ENCODE results near the gene NDST3.

Gene NDST3

GRCh38 chr4:118221227-118221800 lies 187.0 kb downstream of the NDST3 start:
- H3K9me3 ChIP-seq (ENCODE audit: control insufficient read depth, low read length), result no peaks in the 10 kb centered on the region
- 90 to 100% methylated on average over 1 to 2 of the region's 2 CpGs for WGBS, 2 experiments
- H3K27me3 ChIP-seq (ENCODE audit: control insufficient read depth, insufficient read depth, low read length, poor library complexity, severe bottlenecking), result no peaks in the 10 kb centered on the region
- H3K4me1 ChIP-seq (ENCODE audit: control insufficient read depth, insufficient read depth, low read length), result no peaks in the 10 kb centered on the region
- no peak overlapping the region for H3K4me3 ChIP-seq (ENCODE audit: insufficient read depth, low read depth, low read length)
- H3K27ac ChIP-seq (ENCODE audit: insufficient read depth, low read depth, low read length, poor library complexity, severe bottlenecking), result no peak overlapping the region
- no peaks in the 10 kb centered on the region for H3K36me3 ChIP-seq (ENCODE audit: control insufficient read depth, insufficient read depth, low read length)

DNA sequence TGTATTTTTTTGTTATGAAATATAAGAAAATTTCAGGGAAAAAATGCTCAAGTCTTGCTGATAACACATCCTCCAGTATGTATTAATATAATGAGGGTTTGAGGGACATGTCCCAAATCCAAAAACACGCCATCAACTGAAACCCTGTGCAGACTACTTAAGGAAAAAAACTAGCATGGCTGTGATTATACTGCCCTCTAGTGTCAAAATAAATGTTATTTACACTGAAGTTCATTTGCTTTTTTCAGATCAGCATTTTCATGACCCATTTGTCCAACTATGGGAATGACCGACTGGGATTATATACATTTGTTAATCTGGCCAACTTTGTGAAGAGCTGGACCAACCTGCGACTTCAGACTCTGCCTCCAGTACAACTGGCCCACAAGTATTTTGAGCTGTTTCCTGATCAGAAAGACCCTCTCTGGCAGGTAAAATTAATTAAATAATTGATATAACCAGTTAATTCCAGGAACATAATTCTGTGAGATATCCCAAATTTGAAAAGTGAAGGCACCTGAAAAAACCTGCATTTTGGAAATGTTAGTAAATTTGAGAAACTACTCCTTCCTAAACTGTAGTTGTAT lies 190.1 kb downstream of the NDST3 start:
- H3K27ac ChIP-seq (ENCODE audit: insufficient read depth, low read depth, low read length, poor library complexity, severe bottlenecking), result no peak overlapping the region
- H3K4me1 ChIP-seq (ENCODE audit: control insufficient read depth, insufficient read depth, low read length), result no peaks in the 10 kb centered on the region
- H3K9me3 ChIP-seq (ENCODE audit: control insufficient read depth, low read length), result no peaks in the 10 kb centered on the region
- no peaks in the 10 kb centered on the region for H3K27me3 ChIP-seq (ENCODE audit: control insufficient read depth, insufficient read depth, low read length, poor library complexity, severe bottlenecking)
- WGBS, 2 experiments, result 25 to 49% methylated on average over 2 to 3 of the region's 3 CpGs
- no peak overlapping the region for H3K4me3 ChIP-seq (ENCODE audit: insufficient read depth, low read depth, low read length)
- H3K36me3 ChIP-seq (ENCODE audit: control insufficient read depth, insufficient read depth, low read length), result no peaks in the 10 kb centered on the region

DNA sequence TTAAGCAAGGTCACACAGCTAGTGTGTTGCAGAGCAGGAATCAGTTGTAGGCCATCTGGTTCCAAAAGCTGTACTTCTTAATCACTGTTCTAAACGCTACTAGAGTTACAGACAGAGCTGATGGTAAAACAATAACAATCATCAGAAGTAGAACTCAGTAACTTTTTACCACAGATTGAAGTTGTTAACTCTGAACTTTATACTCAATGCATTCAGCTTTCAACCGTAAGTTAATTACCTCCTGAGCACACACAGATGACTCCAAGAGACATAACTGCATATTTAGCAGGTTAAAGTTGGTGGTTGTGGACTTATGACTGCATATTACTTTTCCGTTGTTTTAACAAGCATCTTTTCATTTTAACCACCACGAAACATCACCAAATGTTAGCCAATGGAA lies 191.2 kb downstream of the NDST3 start:
- H3K36me3 ChIP-seq (ENCODE audit: control insufficient read depth, insufficient read depth, low read length), result no peaks in the 10 kb centered on the region
- no peaks in the 10 kb centered on the region for H3K27me3 ChIP-seq (ENCODE audit: control insufficient read depth, insufficient read depth, low read length, poor library complexity, severe bottlenecking)
- no peak overlapping the region for H3K27ac ChIP-seq (ENCODE audit: insufficient read depth, low read depth, low read length, poor library complexity, severe bottlenecking)
- 87 to 96% methylated on average over 3 to 4 of the region's 4 CpGs for WGBS, 2 experiments
- H3K9me3 ChIP-seq (ENCODE audit: control insufficient read depth, low read length), result no peaks in the 10 kb centered on the region
- no peaks in the 10 kb centered on the region for H3K4me1 ChIP-seq (ENCODE audit: control insufficient read depth, insufficient read depth, low read length)
- H3K4me3 ChIP-seq (ENCODE audit: insufficient read depth, low read depth, low read length), result no peak overlapping the region

DNA sequence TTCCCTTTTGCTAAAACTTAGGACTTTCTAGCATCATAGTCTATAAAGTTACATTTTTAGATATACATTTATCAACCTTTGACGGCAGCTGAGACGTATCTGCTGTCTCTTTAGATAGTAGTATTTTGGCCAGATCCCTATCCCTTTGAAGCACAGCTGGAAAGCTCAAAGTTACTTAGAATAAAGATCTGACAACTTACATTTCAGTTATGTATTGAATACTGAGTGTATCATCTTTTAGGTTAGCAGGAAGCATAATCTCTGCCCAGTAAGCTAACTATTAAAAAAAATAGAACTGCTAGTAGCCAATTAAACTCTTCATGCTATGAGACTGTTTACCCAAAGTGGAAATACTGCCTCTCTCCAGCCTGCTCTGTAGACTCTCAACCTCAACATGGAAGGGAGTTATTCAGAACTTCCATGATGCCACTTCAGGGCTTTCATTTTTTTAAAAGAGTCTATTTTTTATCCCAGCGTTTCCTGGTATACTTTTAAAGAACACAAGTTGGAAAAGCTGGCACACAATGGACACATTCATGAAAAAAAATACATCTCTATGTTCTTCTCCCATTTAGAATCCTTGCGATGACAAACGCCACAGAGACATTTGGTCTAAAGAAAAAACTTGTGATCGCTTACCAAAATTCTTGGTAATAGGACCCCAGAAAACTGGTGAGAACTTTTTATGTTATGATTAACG lies 192.2 kb downstream of the NDST3 start:
- Histone ChIP-seq H3K9me3 (ENCODE audit: control insufficient read depth, low read length) (no peaks in the 10 kb centered on the region), H3K27me3 (ENCODE audit: control insufficient read depth, insufficient read depth, low read length, poor library complexity, severe bottlenecking) (no peaks in the 10 kb centered on the region), H3K36me3 (ENCODE audit: control insufficient read depth, insufficient read depth, low read length) (no peaks in the 10 kb centered on the region), H3K4me3 (ENCODE audit: insufficient read depth, low read depth, low read length) (no peak overlapping the region), H3K4me1 (ENCODE audit: control insufficient read depth, insufficient read depth, low read length) (no peaks in the 10 kb centered on the region), H3K27ac (ENCODE audit: insufficient read depth, low read depth, low read length, poor library complexity, severe bottlenecking) (no peak overlapping the region)
- WGBS, 2 experiments, result 89 to 95% methylated on average over 5 to 7 of the region's 7 CpGs

DNA sequence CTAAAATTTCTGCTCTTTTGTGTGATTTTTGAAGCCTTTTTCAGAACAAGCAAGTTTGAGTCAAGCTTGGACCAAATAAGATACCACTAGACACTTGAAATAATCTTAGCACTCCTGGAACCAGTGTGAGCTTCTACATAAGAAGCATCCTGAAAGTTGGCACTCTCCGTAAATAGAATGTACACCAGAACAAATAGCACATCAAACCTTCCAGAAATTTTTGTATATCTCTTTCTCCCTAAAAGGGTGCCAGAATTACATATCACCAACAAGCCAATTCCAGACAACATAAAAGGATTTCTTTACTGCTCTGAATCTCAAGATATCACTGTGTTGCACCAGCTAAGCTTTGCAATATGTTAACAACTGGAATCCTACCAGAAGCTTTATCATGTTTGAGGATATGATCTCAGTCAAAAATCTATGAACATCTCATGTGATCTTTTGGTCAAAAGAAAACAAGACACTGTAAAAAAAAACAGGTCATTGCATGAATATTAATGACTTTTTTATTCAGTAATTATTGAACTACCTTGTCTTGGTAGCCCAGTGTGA lies 201.4 kb downstream of the NDST3 start:
- no peaks in the 10 kb centered on the region for H3K9me3 ChIP-seq (ENCODE audit: control insufficient read depth, low read length)
- H3K4me3 ChIP-seq (ENCODE audit: insufficient read depth, low read depth, low read length), result no peak overlapping the region
- H3K27ac ChIP-seq (ENCODE audit: insufficient read depth, low read depth, low read length, poor library complexity, severe bottlenecking), result no peak overlapping the region
- no peaks in the 10 kb centered on the region for H3K27me3 ChIP-seq (ENCODE audit: control insufficient read depth, insufficient read depth, low read length, poor library complexity, severe bottlenecking)
- WGBS, 2 experiments, result 86 to 97% methylated on average over 1 of the region's 1 CpG
- no peaks in the 10 kb centered on the region for H3K4me1 ChIP-seq (ENCODE audit: control insufficient read depth, insufficient read depth, low read length)
- H3K36me3 ChIP-seq (ENCODE audit: control insufficient read depth, insufficient read depth, low read length), result no peaks in the 10 kb centered on the region

- Histone ChIP-seq H3K4me3 (ENCODE audit: insufficient read depth, low read depth, low read length) (no peak overlapping the region), H3K9me3 (ENCODE audit: control insufficient read depth, low read length) (no peaks in the 10 kb centered on the region), H3K27me3 (ENCODE audit: control insufficient read depth, insufficient read depth, low read length, poor library complexity, severe bottlenecking) (no peaks in the 10 kb centered on the region), H3K4me1 (ENCODE audit: control insufficient read depth, insufficient read depth, low read length) (no peaks in the 10 kb centered on the region), H3K36me3 (ENCODE audit: control insufficient read depth, insufficient read depth, low read length) (no peaks in the 10 kb centered on the region), H3K27ac (ENCODE audit: insufficient read depth, low read depth, low read length, poor library complexity, severe bottlenecking) (no peak overlapping the region)
- 91 to 92% methylated on average over 2 of the region's 2 CpGs for WGBS, 2 experiments
These were observed 203.2 kb downstream of the NDST3 start for GRCh38 chr4:118237531-118237930.

- Histone ChIP-seq H3K4me1 (ENCODE audit: control insufficient read depth, insufficient read depth, low read length) (no peaks in the 10 kb centered on the region), H3K4me3 (ENCODE audit: insufficient read depth, low read depth, low read length) (no peak overlapping the region), H3K27me3 (ENCODE audit: control insufficient read depth, insufficient read depth, low read length, poor library complexity, severe bottlenecking) (no peaks in the 10 kb centered on the region), H3K27ac (ENCODE audit: insufficient read depth, low read depth, low read length, poor library complexity, severe bottlenecking) (no peak overlapping the region), H3K9me3 (ENCODE audit: control insufficient read depth, low read length) (no peaks in the 10 kb centered on the region), H3K36me3 (ENCODE audit: control insufficient read depth, insufficient read depth, low read length) (no peaks in the 10 kb centered on the region)
- WGBS, 2 experiments, result 96% methylated on average over 2 to 3 of the region's 3 CpGs
These were observed 215.6 kb downstream of the NDST3 start for GRCh38 chr4:118249890-118250289.

GRCh38 chr4:118254368-118254767 lies 220.1 kb downstream of the NDST3 start:
- no peaks in the 10 kb centered on the region for H3K36me3 ChIP-seq (ENCODE audit: control insufficient read depth, insufficient read depth, low read length)
- no peaks in the 10 kb centered on the region for H3K9me3 ChIP-seq (ENCODE audit: control insufficient read depth, low read length)
- no peak overlapping the region for H3K27ac ChIP-seq (ENCODE audit: insufficient read depth, low read depth, low read length, poor library complexity, severe bottlenecking)
- H3K27me3 ChIP-seq (ENCODE audit: control insufficient read depth, insufficient read depth, low read length, poor library complexity, severe bottlenecking), result no peaks in the 10 kb centered on the region
- no peaks in the 10 kb centered on the region for H3K4me1 ChIP-seq (ENCODE audit: control insufficient read depth, insufficient read depth, low read length)
- H3K4me3 ChIP-seq (ENCODE audit: insufficient read depth, low read depth, low read length), result no peak overlapping the region

- Histone ChIP-seq H3K36me3 (ENCODE audit: control insufficient read depth, insufficient read depth, low read length) (no peaks in the 10 kb centered on the region), H3K4me3 (ENCODE audit: insufficient read depth, low read depth, low read length) (no peak overlapping the region), H3K4me1 (ENCODE audit: control insufficient read depth, insufficient read depth, low read length) (no peaks in the 10 kb centered on the region), H3K9me3 (ENCODE audit: control insufficient read depth, low read length) (no peaks in the 10 kb centered on the region), H3K27me3 (ENCODE audit: control insufficient read depth, insufficient read depth, low read length, poor library complexity, severe bottlenecking) (no peaks in the 10 kb centered on the region), H3K27ac (ENCODE audit: insufficient read depth, low read depth, low read length, poor library complexity, severe bottlenecking) (no peak overlapping the region)
- 85 to 89% methylated on average over 3 of the region's 3 CpGs for WGBS, 2 experiments
These were observed 224.8 kb downstream of the NDST3 start for GRCh38 chr4:118259111-118259510.

- no peaks in the 10 kb centered on the region for H3K9me3 ChIP-seq (ENCODE audit: control insufficient read depth, low read length)
- no peaks in the 10 kb centered on the region for H3K4me1 ChIP-seq (ENCODE audit: control insufficient read depth, insufficient read depth, low read length)
- no peaks in the 10 kb centered on the region for H3K27me3 ChIP-seq (ENCODE audit: control insufficient read depth, insufficient read depth, low read length, poor library complexity, severe bottlenecking)
- no peaks in the 10 kb centered on the region for H3K36me3 ChIP-seq (ENCODE audit: control insufficient read depth, insufficient read depth, low read length)
- no peak overlapping the region for H3K27ac ChIP-seq (ENCODE audit: insufficient read depth, low read depth, low read length, poor library complexity, severe bottlenecking)
- 84 to 92% methylated on average over 1 to 2 of the region's 2 CpGs for WGBS, 2 experiments
- no peak overlapping the region for H3K4me3 ChIP-seq (ENCODE audit: insufficient read depth, low read depth, low read length)
These were observed 226.0 kb downstream of the NDST3 start for GRCh38 chr4:118260309-118260708.

Measured in ectodermal cell (in vitro differentiated cells).